ENCODE measurements around the gene CCNY.

CCNY gene

DNA sequence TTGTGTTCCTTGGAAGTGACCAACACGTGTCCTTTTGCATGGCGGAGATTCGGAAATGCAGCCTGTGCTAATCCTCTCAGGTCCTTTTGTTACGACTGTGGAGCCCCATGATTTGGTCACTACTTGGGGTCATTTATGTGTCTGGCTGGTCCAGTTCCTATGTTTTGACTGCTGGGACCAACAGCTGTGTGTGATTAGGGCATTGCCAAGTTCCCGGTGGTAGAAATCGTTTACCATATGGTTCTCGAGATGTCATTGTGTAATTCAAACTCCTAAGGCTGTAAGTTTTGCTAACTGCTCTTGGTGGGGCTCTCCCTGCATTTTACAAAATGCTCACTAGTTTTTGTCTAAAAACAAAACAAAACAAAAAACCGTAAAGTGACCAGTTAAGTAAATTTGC, 62.0 kb downstream of the CCNY start:
- H4K91ac ChIP-seq (ENCODE audit: low read depth, low read length, poor library complexity) = no peak overlapping the region
- H3K36me3 ChIP-seq (replicated peaks in 1 of 2; ENCODE audit: control insufficient read depth in 2 of 2, insufficient read depth in 2 of 2, low read length in 2 of 2) = peaks cover 0 to 2% of the 10 kb centered on the region in 2 donors
- H3K79me1 ChIP-seq (ENCODE audit: low read depth, low read length) = peaks cover 9% of the 10 kb centered on the region
- no peak overlapping the region for H3K4me2 ChIP-seq (ENCODE audit: insufficient read depth, low read length, poor library complexity, severe bottlenecking)
- no peak overlapping the region for H3K27ac ChIP-seq (replicated peaks; ENCODE audit: low read length)
- no peaks in the 10 kb centered on the region for H3K27me3 ChIP-seq (ENCODE audit: control insufficient read depth in 3 of 3, insufficient read depth in 3 of 3, low read depth in 1 of 3, low read length in 3 of 3)
- H3K4ac ChIP-seq (ENCODE audit: low read length) = no peak overlapping the region
- H2BK5ac ChIP-seq (ENCODE audit: low read length) = no peak overlapping the region
- H3K9ac ChIP-seq (ENCODE audit: low read depth, low read length, poor library complexity) = no peak overlapping the region
- no CpG with 5 or more reads among the region's 8 CpGs for WGBS, 2 donors (ENCODE audit: extremely low coverage in 2 of 2, insufficient read length in 2 of 2, insufficient replicate concordance in 1 of 2)
- H3K4me3 ChIP-seq (ENCODE audit: low read length in 2 of 2) = no peak overlapping the region
- H4K8ac ChIP-seq (ENCODE audit: low read depth, low read length) = no peak overlapping the region
- H3K18ac ChIP-seq (ENCODE audit: low read length) = no peak overlapping the region
- H3K14ac ChIP-seq (ENCODE audit: low read length) = no peak overlapping the region
- H2BK15ac ChIP-seq (ENCODE audit: low read length) = no peak overlapping the region
- H3K4me1 ChIP-seq (ENCODE audit: control insufficient read depth in 2 of 2, insufficient read depth in 1 of 2, low read depth in 1 of 2, low read length in 2 of 2) = peaks cover 13 to 25% of the 10 kb centered on the region in 2 donors
- no peak overlapping the region for H2AK5ac ChIP-seq (ENCODE audit: low read depth, low read length)
- no peak overlapping the region for H3K23ac ChIP-seq (ENCODE audit: low read depth, low read length, poor library complexity)
- no peak for DNase-seq (ENCODE audit: low spot score)
- H3K9me3 ChIP-seq (replicated peaks in 1 of 2; ENCODE audit: control insufficient read depth in 2 of 2, insufficient read depth in 1 of 2, low read depth in 1 of 2, low read length in 2 of 2) = no peaks in the 10 kb centered on the region
- no peak overlapping the region for H2AFZ ChIP-seq (ENCODE audit: low read length)
- H2BK120ac ChIP-seq (ENCODE audit: low read depth, low read length) = no peak overlapping the region
- H2BK12ac ChIP-seq (ENCODE audit: low read length) = no peak overlapping the region

DNA sequence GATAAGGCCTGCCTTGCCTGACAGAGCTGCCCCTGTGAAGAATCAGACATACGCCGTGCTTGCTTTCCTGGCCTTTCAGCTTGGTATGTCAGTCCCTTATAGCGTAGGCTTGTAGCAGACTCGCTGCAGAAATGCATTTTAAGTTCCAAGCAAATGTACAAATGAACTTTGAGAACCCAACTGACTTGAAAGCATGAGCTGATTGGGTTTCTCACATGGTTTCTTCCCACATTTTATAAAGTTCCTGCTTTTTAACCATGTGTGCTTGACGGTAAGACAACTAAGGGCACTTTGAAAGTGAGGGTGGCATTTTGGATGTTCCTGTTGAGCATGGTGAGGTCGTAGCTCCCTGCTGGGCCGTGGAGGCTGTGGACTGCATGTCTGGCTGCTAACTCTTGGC, 62.6 kb downstream of the CCNY start:
- peaks cover 0 to 2% of the 10 kb centered on the region in 2 donors for H3K36me3 ChIP-seq (replicated peaks in 1 of 2; ENCODE audit: control insufficient read depth in 2 of 2, insufficient read depth in 2 of 2, low read length in 2 of 2)
- H3K27me3 ChIP-seq (ENCODE audit: control insufficient read depth in 3 of 3, insufficient read depth in 3 of 3, low read depth in 1 of 3, low read length in 3 of 3) = no peaks in the 10 kb centered on the region
- WGBS, 2 donors (ENCODE audit: extremely low coverage in 2 of 2, insufficient read length in 2 of 2, insufficient replicate concordance in 1 of 2) = no CpG with 5 or more reads among the region's 7 CpGs
- H3K27ac ChIP-seq (replicated peaks; ENCODE audit: low read length) = no peak overlapping the region
- no peak for DNase-seq (ENCODE audit: low spot score)
- H3K4me2 ChIP-seq (ENCODE audit: insufficient read depth, low read length, poor library complexity, severe bottlenecking) = no peak overlapping the region
- H3K4me3 ChIP-seq (ENCODE audit: low read length in 2 of 2) = no peak overlapping the region
- H4K8ac ChIP-seq (ENCODE audit: low read depth, low read length) = no peak overlapping the region
- no peak overlapping the region for H2AK5ac ChIP-seq (ENCODE audit: low read depth, low read length)
- no peak overlapping the region for H2AFZ ChIP-seq (ENCODE audit: low read length)
- no peak overlapping the region for H3K4ac ChIP-seq (ENCODE audit: low read length)
- no peak overlapping the region for H2BK5ac ChIP-seq (ENCODE audit: low read length)
- no peak overlapping the region for H2BK120ac ChIP-seq (ENCODE audit: low read depth, low read length)
- H3K14ac ChIP-seq (ENCODE audit: low read length) = no peak overlapping the region
- no peaks in the 10 kb centered on the region for H3K9me3 ChIP-seq (replicated peaks in 1 of 2; ENCODE audit: control insufficient read depth in 2 of 2, insufficient read depth in 1 of 2, low read depth in 1 of 2, low read length in 2 of 2)
- no peak overlapping the region for H2BK12ac ChIP-seq (ENCODE audit: low read length)
- H3K79me1 ChIP-seq (ENCODE audit: low read depth, low read length) = peaks cover 9% of the 10 kb centered on the region
- H3K18ac ChIP-seq (ENCODE audit: low read length) = no peak overlapping the region
- no peak overlapping the region for H2BK15ac ChIP-seq (ENCODE audit: low read length)
- no peak overlapping the region for H3K9ac ChIP-seq (ENCODE audit: low read depth, low read length, poor library complexity)
- H4K91ac ChIP-seq (ENCODE audit: low read depth, low read length, poor library complexity) = no peak overlapping the region
- peaks cover 11 to 21% of the 10 kb centered on the region in 2 donors for H3K4me1 ChIP-seq (ENCODE audit: control insufficient read depth in 2 of 2, insufficient read depth in 1 of 2, low read depth in 1 of 2, low read length in 2 of 2)
- no peak overlapping the region for H3K23ac ChIP-seq (ENCODE audit: low read depth, low read length, poor library complexity)

DNA sequence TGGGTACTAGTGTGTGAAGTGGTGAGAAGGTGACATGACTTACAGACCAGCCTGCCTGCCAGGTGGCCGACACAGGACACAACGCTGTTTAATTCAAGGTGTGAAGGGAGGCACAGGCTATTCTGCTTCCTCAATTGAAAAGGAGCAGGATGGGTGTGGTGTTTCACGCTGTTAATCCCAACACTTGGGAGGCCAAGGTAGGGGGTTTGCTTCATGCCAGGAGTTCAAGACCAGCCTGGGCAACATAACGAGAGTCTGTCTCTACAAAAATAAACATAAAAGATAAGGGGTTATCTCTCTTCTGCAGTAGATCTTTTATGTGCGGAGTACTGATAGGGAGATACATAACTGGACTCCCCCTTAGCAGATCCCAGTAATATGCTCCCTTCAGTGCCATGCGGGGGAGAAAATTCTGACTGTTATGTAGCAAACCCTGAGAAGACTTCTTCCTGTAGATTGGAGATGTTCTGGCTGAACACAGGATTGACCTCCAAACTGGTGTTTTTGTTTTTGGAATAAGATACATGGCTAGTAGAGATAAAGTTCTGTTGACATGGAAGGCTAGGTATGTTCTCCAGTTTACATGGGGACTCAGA, 63.2 kb downstream of the CCNY start:
- H2BK120ac ChIP-seq (ENCODE audit: low read depth, low read length) = no peak overlapping the region
- H3K4me2 ChIP-seq (ENCODE audit: insufficient read depth, low read length, poor library complexity, severe bottlenecking) = no peak overlapping the region
- H2AK5ac ChIP-seq (ENCODE audit: low read depth, low read length) = no peak overlapping the region
- WGBS, 2 donors (ENCODE audit: extremely low coverage in 2 of 2, insufficient read length in 2 of 2, insufficient replicate concordance in 1 of 2) = no CpG with 5 or more reads among the region's 6 CpGs
- no peaks in the 10 kb centered on the region for H3K27me3 ChIP-seq (ENCODE audit: control insufficient read depth in 3 of 3, insufficient read depth in 3 of 3, low read depth in 1 of 3, low read length in 3 of 3)
- H3K4ac ChIP-seq (ENCODE audit: low read length) = no peak overlapping the region
- H3K4me1 ChIP-seq (ENCODE audit: control insufficient read depth in 2 of 2, insufficient read depth in 1 of 2, low read depth in 1 of 2, low read length in 2 of 2) = peaks cover 5 to 20% of the 10 kb centered on the region in 2 donors
- no peak overlapping the region for H2BK15ac ChIP-seq (ENCODE audit: low read length)
- H3K14ac ChIP-seq (ENCODE audit: low read length) = no peak overlapping the region
- no peak overlapping the region for H3K4me3 ChIP-seq (ENCODE audit: low read length in 2 of 2)
- no peak overlapping the region for H3K9ac ChIP-seq (ENCODE audit: low read depth, low read length, poor library complexity)
- H3K79me1 ChIP-seq (ENCODE audit: low read depth, low read length) = peaks cover 11% of the 10 kb centered on the region
- H3K36me3 ChIP-seq (replicated peaks in 1 of 2; ENCODE audit: control insufficient read depth in 2 of 2, insufficient read depth in 2 of 2, low read length in 2 of 2) = peaks cover 0 to 2% of the 10 kb centered on the region in 2 donors
- no peak overlapping the region for H2BK12ac ChIP-seq (ENCODE audit: low read length)
- no peak for DNase-seq (ENCODE audit: low spot score)
- H3K23ac ChIP-seq (ENCODE audit: low read depth, low read length, poor library complexity) = no peak overlapping the region
- no peaks in the 10 kb centered on the region for H3K9me3 ChIP-seq (replicated peaks in 1 of 2; ENCODE audit: control insufficient read depth in 2 of 2, insufficient read depth in 1 of 2, low read depth in 1 of 2, low read length in 2 of 2)
- no peak overlapping the region for H3K27ac ChIP-seq (replicated peaks; ENCODE audit: low read length)
- no peak overlapping the region for H4K8ac ChIP-seq (ENCODE audit: low read depth, low read length)
- H2BK5ac ChIP-seq (ENCODE audit: low read length) = no peak overlapping the region
- no peak overlapping the region for H3K18ac ChIP-seq (ENCODE audit: low read length)
- H4K91ac ChIP-seq (ENCODE audit: low read depth, low read length, poor library complexity) = no peak overlapping the region
- no peak overlapping the region for H2AFZ ChIP-seq (ENCODE audit: low read length)

DNA sequence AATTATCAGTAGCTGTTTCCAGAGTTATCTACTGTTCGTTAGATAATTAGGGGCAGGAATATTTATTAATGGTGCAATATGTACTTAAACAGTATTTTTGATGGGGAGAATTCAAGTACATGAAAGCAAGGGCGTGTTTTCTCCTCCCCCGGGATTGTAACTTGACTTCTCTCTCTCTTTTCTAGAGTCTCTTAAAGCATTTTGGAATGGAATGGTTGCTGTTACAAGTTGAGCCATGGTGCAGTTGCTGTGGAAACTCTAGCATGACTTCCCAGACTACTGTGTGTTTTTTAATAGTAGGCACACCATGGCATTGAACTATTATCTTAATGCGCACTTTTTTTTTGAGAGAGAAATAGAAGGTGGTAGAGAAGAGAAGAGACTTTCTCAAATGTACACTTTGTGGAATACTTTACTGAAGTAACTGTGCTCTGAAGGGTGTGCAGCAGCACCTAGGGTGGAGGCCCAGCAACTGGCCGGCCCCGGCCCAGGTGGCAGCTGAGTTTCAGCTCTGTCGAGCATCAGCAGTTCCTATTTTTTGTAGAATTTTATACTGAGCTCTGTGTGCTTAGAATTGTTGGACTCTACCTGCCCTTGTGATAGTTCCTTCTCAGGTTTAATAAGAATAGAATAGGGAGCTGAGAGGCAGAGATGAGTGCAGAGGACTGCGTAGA, 64.4 kb downstream of the CCNY start:
- Histone ChIP-seq H4K91ac (ENCODE audit: low read depth, low read length, poor library complexity) (no peak overlapping the region), H3K36me3 (replicated peaks in 1 of 2; ENCODE audit: control insufficient read depth in 2 of 2, insufficient read depth in 2 of 2, low read length in 2 of 2) (peaks cover 0 to 2% of the 10 kb centered on the region in 2 donors), H2AK5ac (ENCODE audit: low read depth, low read length) (no peak overlapping the region), H4K8ac (ENCODE audit: low read depth, low read length) (no peak overlapping the region), H3K27me3 (ENCODE audit: control insufficient read depth in 3 of 3, insufficient read depth in 3 of 3, low read depth in 1 of 3, low read length in 3 of 3) (no peaks in the 10 kb centered on the region), H2BK120ac (ENCODE audit: low read depth, low read length) (no peak overlapping the region), H2BK15ac (ENCODE audit: low read length) (no peak overlapping the region), H3K27ac (replicated peaks; ENCODE audit: low read length) (no peak overlapping the region), H2AFZ (ENCODE audit: low read length) (no peak overlapping the region), H2BK5ac (ENCODE audit: low read length) (no peak overlapping the region), H3K79me1 (ENCODE audit: low read depth, low read length) (peaks cover 12% of the 10 kb centered on the region), H3K4me3 (ENCODE audit: low read length in 2 of 2) (no peak overlapping the region), H3K18ac (ENCODE audit: low read length) (no peak overlapping the region), H3K23ac (ENCODE audit: low read depth, low read length, poor library complexity) (no peak overlapping the region), H3K4me1 (ENCODE audit: control insufficient read depth in 2 of 2, insufficient read depth in 1 of 2, low read depth in 1 of 2, low read length in 2 of 2) (peaks cover 4 to 17% of the 10 kb centered on the region in 2 donors), H3K4ac (ENCODE audit: low read length) (no peak overlapping the region), H3K4me2 (ENCODE audit: insufficient read depth, low read length, poor library complexity, severe bottlenecking) (no peak overlapping the region), H3K9ac (ENCODE audit: low read depth, low read length, poor library complexity) (no peak overlapping the region), H2BK12ac (ENCODE audit: low read length) (no peak overlapping the region), H3K9me3 (replicated peaks in 1 of 2; ENCODE audit: control insufficient read depth in 2 of 2, insufficient read depth in 1 of 2, low read depth in 1 of 2, low read length in 2 of 2) (no peaks in the 10 kb centered on the region), H3K14ac (ENCODE audit: low read length) (no peak overlapping the region)
- WGBS, 2 donors (ENCODE audit: extremely low coverage in 2 of 2, insufficient read length in 2 of 2, insufficient replicate concordance in 1 of 2) = no CpG with 5 or more reads among the region's 8 CpGs
- no peak for DNase-seq (ENCODE audit: low spot score)
